ENCODE results near the gene NSRP1.
"Not testable (repeated sequence)": the region's sequence is repeated elsewhere in the genome, so short reads cannot be mapped to it uniquely, and the experiment has no call there.

Gene NSRP1

GRCh38 chr17:30225112-30225511, 108.5 kb downstream of the NSRP1 start:
- DNase-seq: no peak

DNA sequence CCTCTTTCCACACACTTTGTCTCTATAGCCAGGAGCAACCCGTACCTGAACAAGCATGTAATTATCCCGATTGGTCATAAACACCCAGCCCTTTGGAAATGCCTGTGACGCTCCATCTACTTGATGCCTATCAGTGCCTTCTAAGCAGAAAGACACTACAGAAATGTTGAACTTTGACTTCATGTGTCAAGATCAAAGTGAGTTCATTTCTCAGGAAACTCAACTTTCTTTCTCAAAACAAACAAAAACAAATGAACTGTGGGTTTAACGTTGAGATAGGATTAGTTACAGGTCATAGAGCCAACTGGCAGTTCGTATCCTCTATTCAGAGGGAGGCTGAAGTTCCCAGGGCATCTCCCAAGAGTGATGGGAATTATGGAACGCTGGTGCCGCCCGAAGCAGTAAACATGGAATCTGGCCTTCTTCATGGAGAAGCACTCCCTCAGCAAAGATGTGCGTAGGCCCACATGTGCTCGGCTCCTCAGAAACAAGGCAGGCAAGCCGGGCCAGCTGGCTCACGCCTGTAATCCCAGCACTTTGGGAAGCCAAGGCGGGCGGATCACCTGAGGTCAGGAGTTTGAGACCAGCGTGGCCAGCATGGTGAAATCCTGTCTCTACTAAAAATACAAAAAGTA, 109.4 kb downstream of the NSRP1 start:
- DNase-seq: no peak

DNA sequence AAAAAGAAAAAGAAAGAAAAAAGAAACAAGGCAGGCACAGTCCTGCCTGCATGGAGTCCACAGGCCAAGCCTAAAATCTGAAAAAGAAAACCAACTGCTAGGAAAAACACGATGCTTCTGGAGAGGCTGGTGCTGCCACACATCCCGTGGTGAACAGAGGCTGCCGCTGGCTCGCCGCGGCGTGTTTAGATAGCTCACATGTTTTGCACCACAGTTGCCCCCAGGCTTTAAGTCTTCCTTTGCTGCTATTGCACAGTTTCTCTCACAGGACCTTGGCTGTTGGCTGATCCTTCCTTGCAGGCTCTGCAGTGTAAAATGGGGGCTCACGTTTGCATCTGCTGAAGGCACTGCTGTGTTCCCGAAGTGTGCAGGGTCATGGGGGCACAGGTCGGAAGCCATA, 110.3 kb downstream of the NSRP1 start:
- DNase-seq: no peak

- no peak for DNase-seq
These were observed 111.4 kb downstream of the NSRP1 start for GRCh38 chr17:30228011-30228410.

- no peak for DNase-seq
These were observed 112.4 kb downstream of the NSRP1 start for GRCh38 chr17:30229012-30229411.

- not testable (repeated sequence) for DNase-seq
These were observed 113.4 kb downstream of the NSRP1 start for GRCh38 chr17:30230009-30230408.

DNA sequence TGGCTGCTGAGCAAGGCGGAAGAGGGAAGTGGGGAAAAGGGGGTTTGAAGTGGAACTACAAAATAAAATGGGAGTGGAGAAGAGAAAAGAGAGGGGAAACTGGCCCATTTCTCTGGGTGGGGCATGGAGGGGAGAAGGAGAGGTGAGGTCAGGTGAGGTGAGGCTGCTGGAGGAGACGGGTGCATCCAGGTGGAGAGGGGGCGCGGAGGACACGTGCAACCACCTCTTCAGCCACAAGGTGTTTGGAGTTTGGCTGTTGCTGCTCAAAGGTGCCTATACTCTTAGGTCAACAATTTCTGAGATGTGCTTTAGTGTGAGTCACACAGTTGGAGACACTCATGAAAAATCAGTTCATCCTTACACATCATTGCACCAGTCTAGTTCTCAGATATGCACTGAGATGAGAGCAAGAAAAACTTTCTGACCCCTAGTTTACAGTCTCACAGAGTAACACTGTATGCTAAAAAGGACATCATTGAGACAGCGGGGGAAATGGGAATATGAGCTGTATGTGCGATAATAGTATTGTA, 114.0 kb downstream of the NSRP1 start:
- peak; percentile 8 for DNase-seq

DNA sequence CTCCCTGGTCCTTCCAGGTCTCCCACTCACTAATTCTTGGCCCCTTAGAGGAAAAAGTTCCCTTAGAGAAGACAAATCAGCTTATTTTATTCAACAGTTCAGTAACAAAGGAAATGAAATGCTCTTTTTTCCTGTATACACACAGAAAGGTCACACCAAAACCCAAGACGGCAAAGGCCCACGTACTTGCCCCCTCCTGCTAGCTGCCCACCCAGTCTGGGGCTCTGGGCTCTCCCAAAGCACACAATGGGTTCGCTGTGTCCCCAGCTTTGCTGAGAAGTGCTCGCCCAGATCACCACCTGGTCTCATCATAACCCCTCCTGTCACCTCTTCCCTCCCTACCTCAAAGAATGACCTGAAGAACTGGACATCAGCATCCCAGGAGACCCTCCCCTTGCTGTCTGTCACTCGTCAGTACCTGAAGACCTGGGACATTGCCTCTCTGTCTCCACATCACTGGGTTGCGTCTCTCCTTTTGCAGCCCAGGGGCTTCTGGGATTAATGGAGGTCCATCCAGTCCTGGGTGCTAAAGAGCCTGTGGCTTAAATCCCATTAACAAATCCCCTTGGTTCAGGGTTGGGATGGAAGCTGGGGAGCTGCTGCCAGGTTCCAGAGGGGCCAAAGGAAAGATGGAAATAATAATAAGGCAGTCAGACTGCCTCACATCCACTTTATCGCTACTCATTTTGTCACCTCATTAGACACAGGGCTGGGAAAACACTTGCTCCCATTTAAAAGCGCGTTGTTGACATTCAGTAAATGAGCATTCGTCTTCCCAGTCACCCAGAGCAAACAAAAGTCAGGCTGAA, 115.6 kb downstream of the NSRP1 start:
- DNase-seq: no peak

GRCh38 chr17:30232824-30233427, 116.3 kb downstream of the NSRP1 start:
- DNase-seq: no peak

GRCh38 chr17:30234296-30234695, 117.7 kb downstream of the NSRP1 start:
- DNase-seq: no peak

- no peak for DNase-seq
These were observed 118.3 kb downstream of the NSRP1 start for GRCh38 chr17:30234964-30235363.

GRCh38 chr17:30235386-30236296, 119.0 kb downstream of the NSRP1 start, which contains the start of gene SLC6A4:
Gene SLC6A4 (minus strand): TSS chr17:30235697. CDS start chr17:30221958, 13,739 bp downstream.
- no peak for DNase-seq
